BLaER1 (cell line): ENCODE data around the gene ZNF280C.

Source experiments
- H3K27ac ChIP-seq: shearing (Covaris generic); formaldehyde crosslinking; 2 replicates; pipeline ENCODE4 v1.8.1; 2022
- H3K27me3 ChIP-seq: shearing (Covaris generic); formaldehyde crosslinking; 2 replicates; pipeline ENCODE4 v1.8.1; 2022
- H3K36me3 ChIP-seq: shearing (Covaris generic); formaldehyde crosslinking; 2 replicates; pipeline ENCODE4 v1.8.1; 2022
- H3K4me1 ChIP-seq: shearing (Covaris generic); formaldehyde crosslinking; 2 replicates; pipeline ENCODE4 v1.8.1; 2022
- H3K4me2 ChIP-seq: shearing (Covaris generic); formaldehyde crosslinking; 2 replicates; pipeline ENCODE4 v1.8.1; 2022
- H3K4me3 ChIP-seq: shearing (Covaris generic); formaldehyde crosslinking; 2 replicates; pipeline ENCODE4 v1.8.1; 2022
- H3K9ac ChIP-seq: shearing (Covaris generic); formaldehyde crosslinking; 2 replicates; pipeline ENCODE4 v1.8.1; 2022
- H3K9me3 ChIP-seq: shearing (Covaris generic); formaldehyde crosslinking; 2 replicates; pipeline ENCODE4 v1.8.1; 2022
- H4K20me1 ChIP-seq: shearing (Covaris generic); formaldehyde crosslinking; 2 replicates; pipeline ENCODE4 v1.8.1; 2022
- Cebpa-rat ChIP-seq: shearing (Covaris generic); IDR thresholded peaks from 2 replicates; pipeline ENCODE4 v1.8.1; 2022

The ZNF280C gene

GRCh38 chrX:130268449-130269170 lies at the start of gene ZNF280C:
TSS of gene ZNF280C (minus strand) at chrX:130268899. CDS start at chrX:130260449, 8,450 bp downstream.
- no peak for TF ChIP-seq Cebpa-rat
- Histone ChIP-seq H3K9ac (peak within 1 kb of the TSS; percentile 84), H4K20me1 (no peaks in the 10 kb centered on the region), H3K4me1 (peaks cover 9% of the 10 kb centered on the region; the same call in 1 of the 2 replicates), H3K4me2 (peak within 1 kb of the TSS; percentile 58), H3K27me3 (peaks cover 44% of the 10 kb centered on the region), H3K4me3 (peak within 1 kb of the TSS; percentile 72), H3K36me3 (no peaks in the 10 kb centered on the region), H3K9me3 (peaks cover 14% of the 10 kb centered on the region), H3K27ac (peak within 1 kb of the TSS; percentile 86)

GRCh38 chrX:130304587-130305368 lies 36.1 kb upstream of the ZNF280C start:
- no peak for TF ChIP-seq Cebpa-rat
- Histone ChIP-seq H3K36me3 (no peaks in the 10 kb centered on the region), H3K4me3 (no peak overlapping the region), H3K9me3 (0 out of 2 replicates have a peak, but pooled peaks cover 4% of the 10 kb centered on the region), H3K4me1 (no peaks in the 10 kb centered on the region), H3K27ac (no peak overlapping the region), H3K27me3 (peaks cover 24% of the 10 kb centered on the region), H4K20me1 (no peaks in the 10 kb centered on the region), H3K9ac (no peak overlapping the region), H3K4me2 (no peak overlapping the region)

- Histone ChIP-seq H3K4me2 (no peak overlapping the region), H4K20me1 (peaks cover 9% of the 10 kb centered on the region; the same call in 1 of the 2 replicates), H3K27me3 (peaks cover 38% of the 10 kb centered on the region), H3K27ac (no peak overlapping the region), H3K4me3 (no peak overlapping the region), H3K9me3 (0 out of 2 replicates have a peak, but pooled peaks cover 4% of the 10 kb centered on the region), H3K4me1 (no peaks in the 10 kb centered on the region), H3K9ac (no peak overlapping the region), H3K36me3 (no peaks in the 10 kb centered on the region)
- no peak for TF ChIP-seq Cebpa-rat
These were observed 33.3 kb upstream of the ZNF280C start for GRCh38 chrX:130301977-130302376.

GRCh38 chrX:130301405-130301804 lies 32.7 kb upstream of the ZNF280C start:
- H4K20me1 ChIP-seq, result peaks cover 9% of the 10 kb centered on the region; the same call in 1 of the 2 replicates
- H3K27me3 ChIP-seq, result peaks cover 35% of the 10 kb centered on the region
- no peak overlapping the region for H3K27ac ChIP-seq
- no peak overlapping the region for H3K4me3 ChIP-seq
- H3K9me3 ChIP-seq, result 0 out of 2 replicates have a peak, but pooled peaks cover 4% of the 10 kb centered on the region
- H3K4me2 ChIP-seq, result no peak overlapping the region
- no peak for TF ChIP-seq Cebpa-rat
- H3K4me1 ChIP-seq, result no peaks in the 10 kb centered on the region
- no peak overlapping the region for H3K9ac ChIP-seq
- no peaks in the 10 kb centered on the region for H3K36me3 ChIP-seq

- H3K9me3 ChIP-seq, result 0 out of 2 replicates have a peak, but pooled peaks cover 4% of the 10 kb centered on the region
- H3K9ac ChIP-seq, result no peak overlapping the region
- H3K27ac ChIP-seq, result no peak overlapping the region
- peaks cover 43% of the 10 kb centered on the region for H3K27me3 ChIP-seq
- no peak overlapping the region for H3K4me3 ChIP-seq
- H3K4me2 ChIP-seq, result no peak overlapping the region
- TF ChIP-seq Cebpa-rat, result no peak
- peaks cover 9% of the 10 kb centered on the region; the same call in 1 of the 2 replicates for H4K20me1 ChIP-seq
- no peaks in the 10 kb centered on the region for H3K4me1 ChIP-seq
- no peaks in the 10 kb centered on the region for H3K36me3 ChIP-seq
These were observed 31.2 kb upstream of the ZNF280C start for GRCh38 chrX:130300010-130300282.

- Histone ChIP-seq H3K9ac (no peak overlapping the region), H3K9me3 (0 out of 2 replicates have a peak, but pooled peaks cover 4% of the 10 kb centered on the region), H3K36me3 (no peaks in the 10 kb centered on the region), H3K27ac (no peak overlapping the region), H4K20me1 (peaks cover 9% of the 10 kb centered on the region; the same call in 1 of the 2 replicates), H3K4me2 (no peak overlapping the region), H3K4me3 (no peak overlapping the region), H3K27me3 (peaks cover 43% of the 10 kb centered on the region), H3K4me1 (no peaks in the 10 kb centered on the region)
- no peak for TF ChIP-seq Cebpa-rat
These were observed 30.7 kb upstream of the ZNF280C start for GRCh38 chrX:130299279-130300009.

GRCh38 chrX:130296743-130297142 lies 28.0 kb upstream of the ZNF280C start:
- Histone ChIP-seq H3K27me3 (peaks cover 53% of the 10 kb centered on the region), H3K36me3 (no peaks in the 10 kb centered on the region), H3K4me3 (no peak overlapping the region), H3K4me2 (no peak overlapping the region), H4K20me1 (peaks cover 9% of the 10 kb centered on the region; the same call in 1 of the 2 replicates), H3K9me3 (peaks cover 8% of the 10 kb centered on the region), H3K27ac (no peak overlapping the region), H3K4me1 (no peaks in the 10 kb centered on the region), H3K9ac (no peak overlapping the region)
- TF ChIP-seq Cebpa-rat, result no peak

GRCh38 chrX:130296297-130296678 lies 27.6 kb upstream of the ZNF280C start:
- Histone ChIP-seq H3K4me1 (no peaks in the 10 kb centered on the region), H3K9me3 (peaks cover 9% of the 10 kb centered on the region), H3K9ac (no peak overlapping the region), H3K36me3 (no peaks in the 10 kb centered on the region), H3K4me3 (no peak overlapping the region), H3K4me2 (no peak overlapping the region), H4K20me1 (peaks cover 9% of the 10 kb centered on the region; the same call in 1 of the 2 replicates), H3K27me3 (peaks cover 53% of the 10 kb centered on the region), H3K27ac (no peak overlapping the region)
- no peak for TF ChIP-seq Cebpa-rat

GRCh38 chrX:130295519-130296296 lies 27.0 kb upstream of the ZNF280C start:
- Histone ChIP-seq H3K27ac (no peak overlapping the region), H3K9ac (no peak overlapping the region), H3K4me1 (no peaks in the 10 kb centered on the region), H3K27me3 (peaks cover 53% of the 10 kb centered on the region), H4K20me1 (peaks cover 9% of the 10 kb centered on the region; the same call in 1 of the 2 replicates), H3K4me3 (no peak overlapping the region), H3K36me3 (no peaks in the 10 kb centered on the region), H3K9me3 (peaks cover 12% of the 10 kb centered on the region), H3K4me2 (no peak overlapping the region)
- no peak for TF ChIP-seq Cebpa-rat
